Measurements from ENCODE around the gene PI4K2A. TPM values are rescaled to one million over a fixed set of nuclear protein-coding genes. Genes with fewer than 3 reads are reported as not detected.

Gene PI4K2A
- total and polyA plus RNA-seq, 2 of the 13 experiments (the other 11 are each of a cell fraction or from before 2014, with no cell fraction given), result 10.9 to 14.3 TPM

GRCh38 chr10:97687785-97688781, 47.6 kb downstream of the PI4K2A start (continued):
- TF ChIP-seq ZNF407 (CRISPR knock-in tag; IDR thresholded peaks at IDR 0.05; ENCODE audit: not compliant biosample characterization), result no peak
- no peak for TF ChIP-seq ZNF691 (CRISPR knock-in tag; IDR thresholded peaks at IDR 0.05; ENCODE audit: borderline replicate concordance, low read depth)
- no peak for TF ChIP-seq ZNF343 (CRISPR knock-in tag; IDR thresholded peaks at IDR 0.05)
- peak; percentile 6; the same call in 1 of the 2 replicates for TF ChIP-seq ZNF142 (CRISPR knock-in tag; IDR thresholded peaks at IDR 0.05)
- no peak for TF ChIP-seq PRDM4 (CRISPR knock-in tag; IDR thresholded peaks at IDR 0.05; ENCODE audit: borderline replicate concordance)
- TF ChIP-seq KLF15 (CRISPR knock-in tag; IDR thresholded peaks at IDR 0.05; ENCODE audit: borderline replicate concordance), result no peak
- no peak for TF ChIP-seq NBN (conservative IDR thresholded peaks at IDR 0.05)
- TF ChIP-seq ZNF615 (CRISPR knock-in tag; IDR thresholded peaks at IDR 0.05; ENCODE audit: borderline replicate concordance), result no peak
